GM12875 (cell line): Measurements from ENCODE around the gene ZGPAT.

Experiments used
- H3K4me3 ChIP-seq: one replicate; pipeline ENCODE4 v1.5.1; 2011; ENCODE audit warnings: low read depth, low read length, control low read depth
- TF ChIP-seq, protein P1 (sequence below): IDR thresholded peaks from 2 replicates; pipeline ENCODE4 v1.5.1; 2011; ENCODE audit warnings: low read depth, mild to moderate bottlenecking, control low read depth, inconsistent platforms, low read length, moderate library complexity, borderline replicate concordance; ENCODE audit not compliant: insufficient read depth

The ZGPAT gene

GRCh38 chr20:63693733-63694583 is 13.9 kb upstream of the ZGPAT start:
- TF ChIP-seq, protein P1, sequence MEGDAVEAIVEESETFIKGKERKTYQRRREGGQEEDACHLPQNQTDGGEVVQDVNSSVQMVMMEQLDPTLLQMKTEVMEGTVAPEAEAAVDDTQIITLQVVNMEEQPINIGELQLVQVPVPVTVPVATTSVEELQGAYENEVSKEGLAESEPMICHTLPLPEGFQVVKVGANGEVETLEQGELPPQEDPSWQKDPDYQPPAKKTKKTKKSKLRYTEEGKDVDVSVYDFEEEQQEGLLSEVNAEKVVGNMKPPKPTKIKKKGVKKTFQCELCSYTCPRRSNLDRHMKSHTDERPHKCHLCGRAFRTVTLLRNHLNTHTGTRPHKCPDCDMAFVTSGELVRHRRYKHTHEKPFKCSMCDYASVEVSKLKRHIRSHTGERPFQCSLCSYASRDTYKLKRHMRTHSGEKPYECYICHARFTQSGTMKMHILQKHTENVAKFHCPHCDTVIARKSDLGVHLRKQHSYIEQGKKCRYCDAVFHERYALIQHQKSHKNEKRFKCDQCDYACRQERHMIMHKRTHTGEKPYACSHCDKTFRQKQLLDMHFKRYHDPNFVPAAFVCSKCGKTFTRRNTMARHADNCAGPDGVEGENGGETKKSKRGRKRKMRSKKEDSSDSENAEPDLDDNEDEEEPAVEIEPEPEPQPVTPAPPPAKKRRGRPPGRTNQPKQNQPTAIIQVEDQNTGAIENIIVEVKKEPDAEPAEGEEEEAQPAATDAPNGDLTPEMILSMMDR, result no peak
- H3K4me3 ChIP-seq, result no peak overlapping the region

DNA sequence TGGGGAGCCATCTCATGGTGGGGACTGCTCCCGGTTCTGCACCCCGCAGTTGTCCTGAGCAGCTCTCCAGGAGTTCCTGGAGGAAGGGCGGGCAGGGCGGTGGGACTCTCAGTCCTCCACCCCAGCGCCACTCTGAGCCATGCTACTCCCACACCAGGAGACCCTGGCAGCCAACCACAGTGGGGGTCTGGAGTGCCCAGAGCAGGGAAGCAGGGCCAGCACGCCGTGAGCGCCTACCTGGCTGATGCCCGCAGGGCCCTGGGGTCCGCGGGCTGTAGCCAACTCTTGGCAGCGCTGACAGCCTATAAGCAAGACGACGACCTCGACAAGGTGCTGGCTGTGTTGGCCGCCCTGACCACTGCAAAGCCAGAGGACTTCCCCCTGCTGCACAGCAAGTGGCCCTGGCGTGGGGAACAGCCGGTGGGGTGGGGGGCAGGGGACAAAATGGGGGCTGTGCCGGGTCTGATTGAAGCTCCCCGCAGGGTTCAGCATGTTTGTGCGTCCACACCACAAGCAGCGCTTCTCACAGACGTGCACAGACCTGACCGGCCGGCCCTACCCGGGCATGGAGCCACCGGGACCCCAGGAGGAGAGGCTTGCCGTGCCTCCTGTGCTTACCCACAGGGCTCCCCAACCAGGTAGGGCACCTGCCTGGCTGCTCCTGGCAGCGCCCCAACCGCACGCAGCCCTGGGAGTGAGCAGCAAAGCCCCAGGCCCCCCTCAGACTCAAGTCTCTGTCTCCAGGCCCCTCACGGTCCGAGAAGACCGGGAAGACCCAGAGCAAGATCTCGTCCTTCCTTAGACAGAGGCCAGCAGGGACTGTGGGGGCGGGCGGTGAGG is 13.0 kb upstream of the ZGPAT start:
- TF ChIP-seq, protein P1, result no peak
- H3K4me3 ChIP-seq, result no peak overlapping the region

DNA sequence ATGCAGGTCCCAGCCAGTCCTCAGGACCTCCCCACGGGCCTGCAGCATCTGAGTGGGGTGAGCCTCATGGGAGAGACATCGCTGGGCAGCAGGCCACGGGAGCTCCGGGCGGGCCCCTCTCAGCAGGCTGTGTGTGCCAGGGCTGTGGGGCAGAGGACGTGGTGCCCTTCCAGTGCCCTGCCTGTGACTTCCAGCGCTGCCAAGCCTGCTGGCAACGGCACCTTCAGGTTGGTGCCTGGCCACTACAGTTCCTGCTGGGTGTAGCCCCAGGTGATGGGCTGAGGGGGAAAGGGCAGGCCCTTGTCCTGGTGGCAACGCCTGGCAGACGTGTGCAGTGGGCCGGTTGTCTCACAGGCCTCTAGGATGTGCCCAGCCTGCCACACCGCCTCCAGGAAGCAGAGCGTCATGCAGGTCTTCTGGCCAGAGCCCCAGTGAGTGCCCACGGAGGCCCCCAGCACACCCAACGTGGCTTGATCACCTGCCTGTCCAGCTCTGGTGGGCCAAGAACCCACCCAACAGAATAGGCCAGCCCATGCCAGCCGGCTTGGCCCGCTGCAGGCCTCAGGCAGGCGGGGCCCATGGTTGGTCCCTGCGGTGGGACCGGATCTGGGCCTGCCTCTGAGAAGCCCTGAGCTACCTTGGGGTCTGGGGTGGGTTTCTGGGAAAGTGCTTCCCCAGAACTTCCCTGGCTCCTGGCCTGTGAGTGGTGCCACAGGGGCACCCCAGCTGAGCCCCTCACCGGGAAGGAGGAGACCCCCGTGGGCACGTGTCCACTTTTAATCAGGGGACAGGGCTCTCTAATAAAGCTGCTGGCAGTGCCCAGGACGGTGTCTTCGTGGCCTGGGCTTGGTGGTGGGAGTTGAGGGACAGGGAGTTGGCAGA is 12.2 kb upstream of the ZGPAT start:
- no peak overlapping the region for H3K4me3 ChIP-seq

GRCh38 chr20:63696306-63696627 is 11.6 kb upstream of the ZGPAT start:
- no peak overlapping the region for H3K4me3 ChIP-seq
- TF ChIP-seq, protein P1, result no peak

More for the DNA sequence above, 12.2 kb upstream of the ZGPAT start:
- TF ChIP-seq, protein P1, result no peak

DNA sequence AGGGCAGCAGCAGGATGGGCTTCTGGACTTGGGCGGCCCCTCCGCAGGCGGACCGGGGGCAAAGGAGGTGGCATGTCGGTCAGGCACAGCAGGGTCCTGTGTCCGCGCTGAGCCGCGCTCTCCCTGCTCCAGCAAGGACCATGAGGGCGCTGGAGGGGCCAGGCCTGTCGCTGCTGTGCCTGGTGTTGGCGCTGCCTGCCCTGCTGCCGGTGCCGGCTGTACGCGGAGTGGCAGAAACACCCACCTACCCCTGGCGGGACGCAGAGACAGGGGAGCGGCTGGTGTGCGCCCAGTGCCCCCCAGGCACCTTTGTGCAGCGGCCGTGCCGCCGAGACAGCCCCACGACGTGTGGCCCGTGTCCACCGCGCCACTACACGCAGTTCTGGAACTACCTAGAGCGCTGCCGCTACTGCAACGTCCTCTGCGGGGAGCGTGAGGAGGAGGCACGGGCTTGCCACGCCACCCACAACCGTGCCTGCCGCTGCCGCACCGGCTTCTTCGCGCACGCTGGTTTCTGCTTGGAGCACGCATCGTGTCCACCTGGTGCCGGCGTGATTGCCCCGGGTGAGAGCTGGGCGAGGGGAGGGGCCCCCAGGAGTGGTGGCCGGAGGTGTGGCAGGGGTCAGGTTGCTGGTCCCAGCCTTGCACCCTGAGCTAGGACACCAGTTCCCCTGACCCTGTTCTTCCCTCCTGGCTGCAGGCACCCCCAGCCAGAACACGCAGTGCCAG is 11.0 kb upstream of the ZGPAT start, which contains the start of gene TNFRSF6B:
TSS of gene TNFRSF6B (plus strand) at position 25 of the 729 bp plus-strand sequence. CDS start at position 141, 116 bp downstream.
- no peak within 1 kb of the TSS for H3K4me3 ChIP-seq
- TF ChIP-seq, protein P1, result no peak

DNA sequence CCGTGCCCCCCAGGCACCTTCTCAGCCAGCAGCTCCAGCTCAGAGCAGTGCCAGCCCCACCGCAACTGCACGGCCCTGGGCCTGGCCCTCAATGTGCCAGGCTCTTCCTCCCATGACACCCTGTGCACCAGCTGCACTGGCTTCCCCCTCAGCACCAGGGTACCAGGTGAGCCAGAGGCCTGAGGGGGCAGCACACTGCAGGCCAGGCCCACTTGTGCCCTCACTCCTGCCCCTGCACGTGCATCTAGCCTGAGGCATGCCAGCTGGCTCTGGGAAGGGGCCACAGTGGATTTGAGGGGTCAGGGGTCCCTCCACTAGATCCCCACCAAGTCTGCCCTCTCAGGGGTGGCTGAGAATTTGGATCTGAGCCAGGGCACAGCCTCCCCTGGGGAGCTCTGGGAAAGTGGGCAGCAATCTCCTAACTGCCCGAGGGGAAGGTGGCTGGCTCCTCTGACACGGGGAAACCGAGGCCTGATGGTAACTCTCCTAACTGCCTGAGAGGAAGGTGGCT is 10.4 kb upstream of the ZGPAT start:
- TF ChIP-seq, protein P1, result no peak

More for the DNA sequence above, 10.4 kb upstream of the ZGPAT start:
- no peak overlapping the region for H3K4me3 ChIP-seq
